HepG2 (cell line): ENCODE data around the gene KLRF1. TPM values are rescaled to one million over a fixed set of nuclear protein-coding genes. Genes with fewer than 3 reads are reported as not detected.
"Not testable (repeated sequence)": the region's sequence is repeated elsewhere in the genome, so short reads cannot be mapped to it uniquely, and the experiment has no call there.

Experiments used
- ATAC-seq: fragments of 200-7000 bp; cut with Tn5 transposase; 3 replicates; pipeline ENCODE4 v1.9.1; 2020; ENCODE audit warnings: mild to moderate bottlenecking, moderate library complexity
- BruUV-seq: library from RNA; stranded (reverse); fragments of 400-500 nt; replicated peaks from 2 replicates; lab custom pipeline; 2021; lab: Mats Ljungman, UMichigan
- CTCF ChIA-PET: fragments of 300-600 bp; formaldehyde crosslinking; extraction: SDS; loops from one replicate; lab custom pipeline; 2021; ENCODE audit warnings: low total read pairs, inconsistent platforms, low intra/inter-chr PET ratio; lab: Yijun Ruan, JAX
- POLR2A ChIA-PET: fragments of 350-600 bp; sonication (Branson Sonifier 250); formaldehyde crosslinking; loops from one replicate; lab custom pipeline; 2020; ENCODE audit warnings: antibody characterized with exemption, inconsistent platforms; lab: Yijun Ruan, JAX
- DNase-seq: peaks from one replicate; pipeline ENCODE4 v3.0.0-alpha.2; 2015; ENCODE audit warnings: low spot score
- FAIRE-seq: peaks from 3 replicates; lab custom pipeline; 2011; peaks lifted over from hg19 to GRCh38; lab: Jason Lieb, UNC
- H2AFZ ChIP-seq: one replicate; pipeline ENCODE4 v1.6.1; 2011; ENCODE audit warnings: low read length, inconsistent platforms
- H3K27ac ChIP-seq: fragments of 300-600 bp; 3 replicates; pipeline ENCODE4 v1.8.0; 2011; ENCODE audit warnings: mixed run types, mild to moderate bottlenecking, mixed read lengths, low read length, inconsistent platforms; ENCODE audit not compliant: insufficient read depth; ENCODE audit errors: extremely low read length
- H3K27me3 ChIP-seq, 2 experiments: fragments of 200-600 bp in 1 of 2; 2 replicates in 1 of 2; 3 replicates in 1 of 2; pipeline versions ENCODE4 v1.6.0 to v1.8.0; 2011; ENCODE audit warnings: low read length in 2 of 2, mild to moderate bottlenecking in 2 of 2, moderate library complexity in 2 of 2, inconsistent platforms in 1 of 2; ENCODE audit not compliant: insufficient read depth in 2 of 2, control insufficient read depth in 1 of 2
- H3K36me3 ChIP-seq, 2 experiments: fragments of 200-600 bp in 1 of 2; replicated peaks in 1 of 2; 2 replicates in 1 of 2; 3 replicates in 1 of 2; pipeline versions ENCODE4 v1.5.1 to v1.8.0; 2011; ENCODE audit warnings: low read length in 2 of 2, inconsistent platforms in 1 of 2; ENCODE audit not compliant: insufficient read depth in 2 of 2, control insufficient read depth in 1 of 2
- H3K4me1 ChIP-seq: 2 replicates; pipeline ENCODE4 v1.5.1; 2012; ENCODE audit warnings: low read length, inconsistent platforms; ENCODE audit not compliant: insufficient read depth
- H3K4me2 ChIP-seq: 2 replicates; pipeline ENCODE4 v1.6.0; 2011; ENCODE audit warnings: low read depth, low read length, inconsistent platforms
- H3K4me3 ChIP-seq, 3 experiments: fragments of 200-600 bp in 1 of 3; sonication (generic), shearing (Covaris generic) in 1 of 3; replicated peaks in 1 of 3; 2 replicates each; pipeline ENCODE4 v1.5.1; 2011 to 2016; ENCODE audit warnings: low read length in 3 of 3, inconsistent platforms in 2 of 3, low read depth in 2 of 3, mild to moderate bottlenecking in 2 of 3, control low read depth in 1 of 3, mixed read lengths in 1 of 3; ENCODE audit not compliant: insufficient read depth in 1 of 3
- H3K79me2 ChIP-seq: one replicate; pipeline ENCODE4 v1.6.1; 2011; ENCODE audit warnings: low read length, inconsistent platforms; ENCODE audit not compliant: insufficient read depth
- H3K9ac ChIP-seq: 2 replicates; pipeline ENCODE4 v1.6.0; 2011; ENCODE audit warnings: mild to moderate bottlenecking, low read depth, low read length, inconsistent platforms; ENCODE audit not compliant: insufficient read depth
- H3K9me3 ChIP-seq: 2 replicates; pipeline ENCODE4 v1.5.1; 2012; ENCODE audit warnings: mild to moderate bottlenecking, low read length
- H4K20me1 ChIP-seq: 2 replicates; pipeline ENCODE4 v1.6.0; 2011; ENCODE audit warnings: inconsistent platforms, mild to moderate bottlenecking, low read length, moderate library complexity; ENCODE audit not compliant: insufficient read depth
- CHD4 ChIP-seq: fragments of 200-600 bp; sonication (generic); IDR thresholded peaks from 2 replicates; pipeline ENCODE4 v1.7.0; 2017; ENCODE audit warnings: mild to moderate bottlenecking, low read length, borderline replicate concordance
- CREB1 ChIP-seq, 2 experiments: fragments of 450-650 bp in 1 of 2; IDR thresholded peaks; 2 replicates each; pipeline ENCODE4 v1.6.1; 2016 to 2017; ENCODE audit warnings: control low read depth in 1 of 2, mild to moderate bottlenecking in 1 of 2, missing compliant biosample characterization in 1 of 2, missing genetic modification characterization in 1 of 2
- MED13 ChIP-seq: sonication (generic); formaldehyde crosslinking; IDR thresholded peaks from 2 replicates; pipeline ENCODE4 v1.5.0; 2020; ENCODE audit warnings: missing genetic modification reagents
- RCOR2 ChIP-seq: IDR thresholded peaks from 2 replicates; pipeline ENCODE4 v1.6.1; 2016; ENCODE audit warnings: missing biosample characterization, missing genetic modification reagents
- SMAD3 ChIP-seq: sonication (generic); formaldehyde crosslinking; IDR thresholded peaks from 2 replicates; pipeline ENCODE4 v1.4.0; 2020; ENCODE audit warnings: missing genetic modification reagents
- ZNF800 ChIP-seq: sonication (generic); formaldehyde crosslinking; IDR thresholded peaks from 2 replicates; pipeline ENCODE4 v1.4.0; 2020; ENCODE audit warnings: missing genetic modification reagents
- ZSCAN31 ChIP-seq: sonication (generic); formaldehyde crosslinking; IDR thresholded peaks from 2 replicates; pipeline ENCODE4 v1.5.0; 2020; ENCODE audit warnings: low read depth, mild to moderate bottlenecking, missing genetic modification reagents
- WGBS: methylation state at CpG from one replicate; pipeline ENCODE4 v1.1.6; 2017; ENCODE audit warnings: low lambda C conversion rate; 5-methylcytosine and 5-hydroxymethylcytosine counted together
- in situ Hi-C: cut with HindIII; loops from 2 replicates; pipeline ENCODE4 v1.10.0; 2017; ENCODE audit warnings: low pct_unique_long_range_greater_than_20kb; ENCODE audit not compliant: extremely low pct_ligation_motif_present
- intact Hi-C: fragments of 100-400 bp; cut with micrococcal nuclease; formaldehyde crosslinking; loops from one replicate; pipeline ENCODE4 v1.10.0; 2022; ENCODE audit not compliant: unreplicated experiment
- polyA plus RNA-seq, 8 experiments: library from polyadenylated mRNA; depleted of rRNA in 3 of 8; stranded (reverse) in 7 of 8; unstranded in 1 of 8; fragments of >200 nt; fragmentation: Illumina TruSeq in 4 of 8; extraction: Trizol in 4 of 8; gene quantifications; 2 replicates each; pipeline versions ENCODE4 v1.2.1 to v1.2.3, GENCODE V29; 2011 to 2016; ENCODE audit warnings: low read depth in 4 of 8, missing spikeins in 1 of 8, mixed read lengths in 1 of 8; ENCODE audit not compliant: insufficient read depth in 1 of 8
- total RNA-seq, 5 experiments: library from RNA; depleted of rRNA; stranded (reverse); fragments of >200 nt; fragmentation: Illumina TruSeq; extraction: Trizol; gene quantifications; 2 replicates each; pipeline ENCODE4 v1.2.3, GENCODE V29; 2016; ENCODE audit warnings: low read depth in 1 of 5

KLRF1 gene
- total and polyA plus RNA-seq, 2 of the 13 experiments (the other 11 are each of a cell fraction or from before 2014, with no cell fraction given) = not detected

- H3K4me1 ChIP-seq = peaks cover 6% of the 10 kb centered on the region; the same call in 1 of the 2 replicates
- in situ Hi-C loops = no loop called here
- ChIA-PET POLR2A (no interaction called here), CTCF (no interaction called here)
- WGBS = 50% methylated on average over 3 of the region's 3 CpGs
- TF ChIP-seq CHD4 (no peak), CREB1 (IDR thresholded peaks at IDR 0.05) (peak; percentile 43; the same call in 1 of the 2 replicates), CREB1 (CRISPR knock-in tag; IDR thresholded peaks at IDR 0.05) (no peak)
- H3K27me3 ChIP-seq = no peaks in the 10 kb centered on the region
- no peaks in the 10 kb centered on the region for H3K79me2 ChIP-seq
- no peaks in the 10 kb centered on the region for H4K20me1 ChIP-seq
- no peak overlapping the region for H2AFZ ChIP-seq
- H3K4me2 ChIP-seq = no peak overlapping the region
- no peaks in the 10 kb centered on the region for H3K9me3 ChIP-seq
- no peak overlapping the region for H3K27ac ChIP-seq
- H3K4me3 ChIP-seq = no peak overlapping the region
- BruUV-seq = no TSS peak
- FAIRE-seq (no peak), DNase-seq (no peak), ATAC-seq (no peak)
- H3K9ac ChIP-seq = no peak overlapping the region
- intact Hi-C loops = no loop called here
- H3K36me3 ChIP-seq = no peaks in the 10 kb centered on the region
Measured at GRCh38 chr12:9872162-9872561, 44.9 kb downstream of the KLRF1 start.

- intact Hi-C loops = no loop called here
- H3K9ac ChIP-seq = no peak overlapping the region
- no peaks in the 10 kb centered on the region for H3K9me3 ChIP-seq
- no TSS peak for BruUV-seq
- TF ChIP-seq ZNF800 (CRISPR knock-in tag) (no peak), MED13 (CRISPR knock-in tag) (no peak), SMAD3 (CRISPR knock-in tag) (no peak), RCOR2 (CRISPR knock-in tag) (no peak), ZSCAN31 (CRISPR knock-in tag) (peak; percentile 32; the same call in 1 of the 2 replicates)
- FAIRE-seq = no peak
- H4K20me1 ChIP-seq = no peaks in the 10 kb centered on the region
- 44% methylated on average over 11 of the region's 11 CpGs for WGBS
- no peak overlapping the region for H2AFZ ChIP-seq
- no peaks in the 10 kb centered on the region for H3K79me2 ChIP-seq
- no peak overlapping the region for H3K27ac ChIP-seq
- peaks cover 6% of the 10 kb centered on the region; the same call in 1 of the 2 replicates for H3K4me1 ChIP-seq
- DNase-seq = no peak
- ChIA-PET POLR2A (no interaction called here), CTCF (no interaction called here)
- in situ Hi-C loops = no loop called here
- no peaks in the 10 kb centered on the region for H3K36me3 ChIP-seq
- no peak for ATAC-seq
- no peaks in the 10 kb centered on the region for H3K27me3 ChIP-seq
- no peak overlapping the region for H3K4me3 ChIP-seq
- no peak overlapping the region for H3K4me2 ChIP-seq
Measured at GRCh38 chr12:9872742-9873141, 45.5 kb downstream of the KLRF1 start.

- FAIRE-seq = not testable (repeated sequence)
Measured at GRCh38 chr12:9876120-9876519, 48.8 kb downstream of the KLRF1 start.

More at GRCh38 chr12:9876120-9876519, 48.8 kb downstream of the KLRF1 start:
- DNase-seq, H3K79me2 ChIP-seq, H3K9ac ChIP-seq, H4K20me1 ChIP-seq, H3K27ac ChIP-seq, ATAC-seq, H3K9me3 ChIP-seq, H3K4me2 ChIP-seq, H3K27me3 ChIP-seq, H3K4me3 ChIP-seq, intact Hi-C loops, CTCF ChIA-PET, in situ Hi-C loops, BruUV-seq, H2AFZ ChIP-seq, POLR2A ChIA-PET, H3K36me3 ChIP-seq, H3K4me1 ChIP-seq: not testable (repeated sequence)
- no CpG with 5 or more reads among the region's 26 CpGs for WGBS
